ENCODE results near the gene MROH2B.

GRCh38 chr5:41083306-41083705 is 12.2 kb upstream of the MROH2B start:
- TF ChIP-seq CTCF (IDR thresholded peaks at IDR 0.05) (no peak), POLR2A (IDR thresholded peaks at IDR 0.05) (no peak)

All from thyroid gland (tissue), 4 donors.